Stomach smooth muscle (tissue), 2 donors: ENCODE data around the gene TBC1D14.

Source experiments
- H3K27ac ChIP-seq: one replicate; pipeline ENCODE4 v1.7.0; 2013; ENCODE audit warnings: mild to moderate bottlenecking, low read length, inconsistent platforms
- H3K27me3 ChIP-seq, 2 donors: one replicate each; pipeline ENCODE4 v1.7.0; 2013; ENCODE audit warnings: low read length in 2 of 2; ENCODE audit not compliant: insufficient read depth in 2 of 2, control insufficient read depth in 1 of 2
- H3K36me3 ChIP-seq, 2 donors: one replicate each; pipeline ENCODE4 v1.7.0; 2013; ENCODE audit warnings: low read length in 2 of 2; ENCODE audit not compliant: control insufficient read depth in 2 of 2, insufficient read depth in 2 of 2
- H3K4me1 ChIP-seq: one replicate; pipeline ENCODE4 v1.7.0; 2013; ENCODE audit warnings: low read length; ENCODE audit not compliant: control insufficient read depth, insufficient read depth
- H3K4me3 ChIP-seq, 2 donors: one replicate each; pipeline ENCODE4 v1.7.0; 2013; ENCODE audit warnings: low read length in 2 of 2
- H3K9ac ChIP-seq, 2 donors: one replicate each; pipeline ENCODE4 v1.7.0; 2013; ENCODE audit warnings: low read length in 2 of 2, mild to moderate bottlenecking in 1 of 2
- H3K9me3 ChIP-seq, 2 donors: one replicate each; pipeline ENCODE4 v1.7.0; 2013; ENCODE audit warnings: low read length in 2 of 2; ENCODE audit not compliant: control insufficient read depth in 2 of 2
- donor health status: healthy.
- donor health status: Pancreatic carcinoma.

TBC1D14 gene

DNA sequence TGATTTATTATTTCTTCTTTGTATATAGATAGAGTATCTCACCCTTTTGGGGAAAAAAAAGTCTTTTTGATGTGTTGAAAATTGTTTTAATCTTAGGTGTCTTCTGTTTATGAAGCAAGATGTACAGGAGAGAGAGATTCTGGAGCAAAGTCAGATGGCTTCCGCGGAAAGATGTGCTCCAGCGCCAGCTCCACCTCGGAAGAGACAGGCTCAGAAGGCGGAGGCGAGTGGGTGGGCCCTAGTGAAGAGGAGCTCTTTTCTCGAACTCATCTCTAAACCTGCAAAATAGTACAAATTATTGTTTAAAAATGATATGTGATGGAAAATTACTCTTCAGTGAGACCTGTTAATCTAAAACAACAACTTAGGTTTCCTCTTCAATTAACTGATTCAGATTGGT lies 28.9 kb upstream of the TBC1D14 start:
- no peaks in the 10 kb centered on the region for H3K9me3 ChIP-seq
- H3K27me3 ChIP-seq: no peaks in the 10 kb centered on the region
- no peak overlapping the region for H3K4me3 ChIP-seq
- no peak overlapping the region for H3K9ac ChIP-seq
- H3K4me1 ChIP-seq: peaks cover 3% of the 10 kb centered on the region
- no peak overlapping the region for H3K27ac ChIP-seq
- peaks cover 28 to 51% of the 10 kb centered on the region in 2 donors for H3K36me3 ChIP-seq

DNA sequence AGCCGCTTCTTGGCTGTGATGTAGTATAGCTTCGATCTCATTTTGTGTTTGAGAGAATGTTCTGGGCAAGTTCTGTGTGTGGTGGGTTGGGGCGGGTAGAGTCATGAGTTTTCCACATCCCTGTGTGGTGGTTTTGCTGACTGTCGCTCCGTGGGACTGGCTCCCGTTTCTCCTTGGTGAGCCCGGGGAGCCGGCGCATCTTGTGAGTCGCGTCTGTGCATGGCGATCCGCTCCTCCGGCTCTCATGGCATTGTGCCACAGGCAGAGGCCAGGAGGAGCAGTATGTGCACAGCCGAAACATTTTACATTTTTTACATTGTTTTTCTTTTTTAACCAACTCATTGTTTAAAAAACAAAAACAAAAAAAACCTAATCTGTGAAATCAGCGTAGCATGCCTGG lies 27.7 kb upstream of the TBC1D14 start:
- Histone ChIP-seq H3K4me3 (no peak overlapping the region), H3K9ac (no peak overlapping the region), H3K27ac (no peak overlapping the region), H3K4me1 (peaks cover 12% of the 10 kb centered on the region), H3K9me3 (no peaks in the 10 kb centered on the region), H3K27me3 (no peaks in the 10 kb centered on the region), H3K36me3 (peaks cover 27 to 40% of the 10 kb centered on the region in 2 donors)

DNA sequence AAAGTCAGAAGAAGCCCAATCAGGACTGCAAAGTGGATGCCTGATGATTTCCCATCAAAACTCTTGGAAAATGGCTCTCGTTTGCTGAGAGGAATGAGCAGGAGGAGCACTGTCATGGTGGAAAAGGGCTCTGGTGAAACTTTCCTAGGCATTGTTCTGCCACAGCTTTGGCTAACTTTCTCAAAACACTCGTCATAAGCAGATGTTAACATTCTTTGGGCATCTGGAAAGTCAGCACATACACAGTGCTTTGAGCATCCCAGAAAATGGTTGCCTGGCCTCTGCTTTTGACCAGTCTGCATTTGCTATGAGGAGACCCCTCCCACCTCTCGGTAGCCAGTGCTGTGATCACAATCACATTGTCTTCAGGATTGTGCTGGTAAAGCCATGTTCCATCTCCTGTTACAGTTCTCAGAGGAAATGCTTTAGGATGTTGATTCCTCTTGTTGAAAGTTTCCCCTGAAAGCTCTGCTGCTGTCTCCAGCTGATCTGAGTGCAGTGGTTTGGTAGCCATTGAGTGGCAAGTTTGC lies 25.2 kb upstream of the TBC1D14 start:
- Histone ChIP-seq H3K4me1 (peaks cover 14% of the 10 kb centered on the region), H3K9ac (no peak overlapping the region), H3K36me3 (peaks cover 16 to 26% of the 10 kb centered on the region in 2 donors), H3K27me3 (no peaks in the 10 kb centered on the region), H3K27ac (no peak overlapping the region), H3K9me3 (no peaks in the 10 kb centered on the region), H3K4me3 (no peak overlapping the region)

DNA sequence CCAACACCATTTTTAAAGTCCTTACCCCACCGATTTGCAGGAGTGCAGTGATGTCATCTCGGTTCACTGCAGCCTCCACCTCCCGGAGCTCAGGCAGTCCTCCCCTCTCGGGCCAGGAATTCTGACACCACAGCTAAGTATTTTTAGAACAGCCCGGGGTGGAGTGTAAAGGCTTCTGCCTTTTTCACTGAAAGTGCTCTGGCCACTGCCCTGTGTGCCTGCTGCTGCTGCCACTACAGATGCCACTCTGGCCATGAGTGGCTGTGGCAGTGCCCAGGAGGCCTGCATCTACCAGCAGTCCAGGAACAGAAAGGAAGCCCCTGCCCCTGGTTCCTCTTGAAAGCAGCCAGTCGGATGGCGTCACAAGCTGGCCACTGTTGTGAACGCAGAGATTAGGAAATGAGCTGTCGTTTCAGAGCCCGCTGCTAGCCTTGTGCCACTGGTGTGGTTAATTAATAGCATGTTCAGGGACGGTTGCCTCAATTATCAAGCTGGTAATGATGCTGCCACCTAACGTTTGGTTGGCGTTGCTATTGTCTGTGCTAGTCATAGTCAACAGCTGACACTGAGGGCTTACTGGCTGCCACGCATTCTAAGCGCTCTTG lies 23.6 kb upstream of the TBC1D14 start:
- H3K4me3 ChIP-seq: peak overlapping the region; percentile 27 to 54
- H3K27me3 ChIP-seq: no peaks in the 10 kb centered on the region
- no peaks in the 10 kb centered on the region for H3K9me3 ChIP-seq
- peak overlapping the region; percentile 16 to 62 for H3K9ac ChIP-seq
- peak overlapping the region; percentile 46 for H3K27ac ChIP-seq
- peaks cover 14% of the 10 kb centered on the region for H3K4me1 ChIP-seq
- H3K36me3 ChIP-seq: peaks cover 9 to 18% of the 10 kb centered on the region in 2 donors

DNA sequence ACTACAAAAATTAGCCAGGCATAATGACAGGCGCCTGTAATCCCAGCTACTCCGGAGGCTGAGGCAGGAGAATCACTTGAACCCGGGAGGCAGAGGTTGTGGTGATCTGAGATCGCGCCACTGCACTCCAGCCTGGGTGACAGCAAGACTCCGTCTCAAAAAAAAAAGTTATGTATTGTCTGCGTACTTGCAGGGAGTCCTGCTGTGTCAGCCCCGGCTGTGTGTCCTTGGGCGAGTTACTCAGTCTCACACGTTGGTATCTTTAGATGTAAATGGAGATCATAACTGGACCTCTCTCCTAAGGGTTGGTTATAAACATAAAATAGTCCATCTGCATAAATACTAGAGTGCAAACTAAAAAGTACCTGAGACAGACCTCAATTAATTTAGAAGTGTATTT lies 22.7 kb upstream of the TBC1D14 start:
- Histone ChIP-seq H3K27me3 (no peaks in the 10 kb centered on the region), H3K27ac (no peak overlapping the region), H3K9me3 (no peaks in the 10 kb centered on the region), H3K4me3 (no peak overlapping the region), H3K9ac (no peak overlapping the region), H3K4me1 (peaks cover 14% of the 10 kb centered on the region), H3K36me3 (peaks cover 4 to 9% of the 10 kb centered on the region in 2 donors)

DNA sequence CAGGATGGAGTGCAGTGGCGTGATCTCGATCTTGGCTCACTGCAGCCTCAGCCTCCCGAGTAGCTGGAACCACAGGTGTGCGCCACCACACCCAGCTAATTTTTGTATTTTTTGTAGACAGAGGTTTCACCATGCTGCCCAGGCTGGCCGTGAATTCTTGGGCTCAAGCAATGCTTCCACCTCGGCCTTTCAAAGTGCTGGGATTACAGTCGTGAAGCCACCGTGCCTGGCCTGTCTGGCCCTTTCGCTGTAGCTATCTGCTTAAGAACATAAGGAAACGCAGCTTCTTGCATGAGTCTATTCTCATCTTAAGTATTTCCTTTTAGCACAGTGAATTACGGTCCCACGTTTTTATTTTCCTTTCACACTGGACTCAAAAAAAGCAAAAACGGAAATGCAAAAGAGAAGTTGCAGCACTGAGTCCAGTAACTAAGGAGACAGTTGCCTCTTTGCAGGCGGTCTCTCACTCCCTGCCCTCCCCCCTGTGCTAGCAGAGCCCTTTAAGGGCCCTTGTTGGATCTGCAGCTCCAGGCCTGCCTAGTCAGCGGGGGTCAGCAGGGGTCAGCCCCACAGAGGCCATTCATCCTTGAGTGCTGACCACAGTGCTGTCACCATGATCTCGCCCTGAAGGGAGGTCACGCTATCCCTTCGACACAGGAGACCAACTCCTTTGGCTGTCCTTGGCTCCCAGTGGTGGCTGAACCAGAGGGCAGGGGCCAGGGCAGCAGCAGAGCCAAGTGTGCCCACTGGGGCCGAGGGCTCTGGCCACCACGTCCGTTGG lies 21.8 kb upstream of the TBC1D14 start:
- Histone ChIP-seq H3K27me3 (no peaks in the 10 kb centered on the region), H3K27ac (no peak overlapping the region), H3K36me3 (peaks cover 0 to 3% of the 10 kb centered on the region in 2 donors), H3K9me3 (no peaks in the 10 kb centered on the region), H3K4me3 (no peak overlapping the region), H3K4me1 (peaks cover 23% of the 10 kb centered on the region), H3K9ac (no peak overlapping the region)

DNA sequence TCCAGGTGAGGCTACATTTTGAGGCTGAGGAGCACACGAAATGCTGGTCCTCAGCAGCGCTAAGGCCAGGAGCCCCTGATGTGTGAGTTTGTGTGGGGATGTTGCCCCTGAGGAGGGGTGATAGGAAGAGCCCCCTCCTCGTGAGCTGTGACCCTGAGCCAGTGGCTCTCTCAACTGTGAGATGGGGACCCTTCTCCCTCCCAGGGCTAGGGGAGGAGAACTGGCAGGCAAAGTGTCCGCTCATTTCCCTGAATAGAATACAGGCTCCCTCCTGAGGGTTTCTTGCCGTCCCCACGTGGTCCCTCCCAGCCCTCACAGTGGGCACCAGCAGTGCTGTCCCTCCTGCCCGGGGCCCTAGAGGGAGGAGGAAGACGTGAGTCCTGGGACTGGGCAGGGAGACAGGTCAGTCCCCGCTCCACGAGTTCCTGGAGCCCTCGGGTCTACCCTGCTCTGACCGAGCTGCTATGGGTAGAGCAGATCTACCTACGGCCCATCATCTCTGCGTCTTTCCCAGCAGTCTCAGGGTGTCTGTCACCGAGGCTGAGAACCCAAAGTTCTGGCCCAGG lies 21.0 kb upstream of the TBC1D14 start:
- Histone ChIP-seq H3K9ac (no peak overlapping the region), H3K27ac (no peak overlapping the region), H3K4me1 (peaks cover 24% of the 10 kb centered on the region), H3K27me3 (no peaks in the 10 kb centered on the region), H3K36me3 (no peaks in the 10 kb centered on the region), H3K9me3 (no peaks in the 10 kb centered on the region), H3K4me3 (no peak overlapping the region)

DNA sequence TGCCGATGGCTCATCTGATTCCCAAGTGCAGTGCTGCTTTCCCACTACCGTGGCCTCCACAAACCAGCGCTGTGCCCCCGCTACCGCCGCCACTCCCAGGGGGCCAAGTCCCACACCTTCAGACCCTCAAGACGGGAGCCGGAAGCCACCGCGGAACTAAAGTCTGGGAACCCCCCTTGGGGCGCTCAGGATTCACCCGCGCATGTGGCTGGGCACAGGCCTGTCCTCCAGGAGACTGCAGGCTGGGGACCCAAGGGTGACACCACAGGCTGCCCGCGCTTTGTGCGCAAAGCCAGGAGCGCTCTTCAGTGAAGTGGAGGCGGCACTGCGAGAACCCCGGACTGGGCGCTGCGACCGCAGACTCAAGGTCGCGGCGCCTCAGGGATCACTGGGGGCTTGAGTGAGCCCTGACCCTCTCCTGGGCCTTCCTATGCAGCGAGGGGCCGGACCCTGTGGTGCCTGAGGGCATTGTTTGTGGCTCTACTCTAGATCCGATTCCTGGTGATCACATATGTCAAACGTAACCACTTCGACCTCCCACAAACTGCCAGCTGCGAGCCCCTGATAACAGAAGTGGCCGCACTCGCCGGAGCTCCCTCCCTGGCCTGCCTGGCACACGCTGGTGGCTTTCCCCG lies 20.4 kb upstream of the TBC1D14 start:
- H3K4me3 ChIP-seq: no peak overlapping the region
- H3K9me3 ChIP-seq: no peaks in the 10 kb centered on the region
- H3K4me1 ChIP-seq: peaks cover 24% of the 10 kb centered on the region
- no peaks in the 10 kb centered on the region for H3K36me3 ChIP-seq
- no peak overlapping the region for H3K9ac ChIP-seq
- H3K27ac ChIP-seq: no peak overlapping the region
- no peaks in the 10 kb centered on the region for H3K27me3 ChIP-seq

DNA sequence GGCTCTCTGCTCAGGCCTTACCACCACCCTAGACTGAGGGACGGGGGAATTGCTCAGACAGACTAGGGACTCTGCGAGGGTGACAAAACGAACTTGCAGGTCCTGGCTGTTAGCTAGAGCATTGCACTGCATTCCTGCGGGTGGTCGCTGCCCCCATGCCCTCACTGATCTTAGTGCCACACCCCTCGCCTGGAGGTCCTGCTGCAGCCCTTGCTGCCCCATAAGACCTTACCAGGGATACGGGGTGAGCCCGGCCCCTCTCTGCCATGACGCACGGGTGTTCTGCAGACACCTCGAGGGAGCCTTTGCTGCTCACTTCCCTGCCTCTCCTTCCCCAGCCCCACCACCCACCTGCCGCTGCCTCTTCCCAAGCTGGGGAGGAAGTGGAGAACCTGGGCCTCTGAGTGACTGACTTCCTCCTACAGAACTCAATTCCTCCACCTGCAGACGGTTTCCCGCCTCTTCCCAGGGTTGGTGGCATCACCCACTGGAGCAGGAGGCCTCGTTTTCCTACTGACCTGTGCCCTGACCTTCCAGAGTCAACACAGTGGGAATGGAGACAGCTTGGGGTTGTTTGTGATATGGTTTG lies 19.8 kb upstream of the TBC1D14 start:
- no peak overlapping the region for H3K9ac ChIP-seq
- no peak overlapping the region for H3K27ac ChIP-seq
- H3K36me3 ChIP-seq: no peaks in the 10 kb centered on the region
- no peaks in the 10 kb centered on the region for H3K9me3 ChIP-seq
- H3K4me1 ChIP-seq: peaks cover 24% of the 10 kb centered on the region
- no peak overlapping the region for H3K4me3 ChIP-seq
- no peaks in the 10 kb centered on the region for H3K27me3 ChIP-seq

DNA sequence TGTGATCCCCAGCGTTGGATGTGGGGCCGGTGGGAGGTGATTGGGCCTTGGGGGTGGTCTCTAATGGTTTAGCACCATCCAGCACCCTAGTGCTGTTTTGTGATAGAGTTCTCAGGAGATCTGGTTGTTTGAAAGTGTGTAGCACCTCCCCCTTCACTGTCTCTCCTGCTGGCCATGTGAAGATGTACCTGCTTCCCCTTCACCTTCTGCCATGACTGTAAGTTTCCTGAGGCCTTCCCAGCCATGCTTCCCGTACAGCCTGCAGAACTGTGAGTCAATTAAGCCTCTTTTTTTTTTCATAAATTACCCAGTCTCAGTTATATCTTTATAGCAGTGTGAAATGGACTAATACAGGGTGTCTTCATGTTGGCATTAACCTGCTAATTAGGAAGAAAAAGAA lies 19.3 kb upstream of the TBC1D14 start:
- Histone ChIP-seq H3K4me1 (peaks cover 24% of the 10 kb centered on the region), H3K9me3 (no peaks in the 10 kb centered on the region), H3K9ac (no peak overlapping the region), H3K27me3 (no peaks in the 10 kb centered on the region), H3K27ac (no peak overlapping the region), H3K36me3 (no peaks in the 10 kb centered on the region), H3K4me3 (no peak overlapping the region)
